Lower lobe of right lung (tissue), 2 donors: ENCODE data around the gene UPP2. TPM values are rescaled to one million over a fixed set of nuclear protein-coding genes. Genes with fewer than 3 reads are reported as not detected.
A peak's percentile ranks its signal among the peaks of the same experiment; 100 is the strongest.

ENCODE experiments used
- ATAC-seq, 2 donors: fragments of 200-7000 bp; cut with Tn5 transposase; one replicate each; pipeline ENCODE4 v1.9.1; 2020 to 2022; ENCODE audit warnings: mild to moderate bottlenecking in 2 of 2, moderate library complexity in 2 of 2
- DNase-seq: peaks from one replicate; pipeline ENCODE4 v3.0.0-alpha.2; 2020
- H3K27ac ChIP-seq: fragments of 200-600 bp; one replicate; pipeline ENCODE4 v1.8.0; 2022
- H3K27me3 ChIP-seq: fragments of 200-600 bp; one replicate; pipeline ENCODE4 v1.8.0; 2022; ENCODE audit warnings: low read depth
- H3K36me3 ChIP-seq: fragments of 200-600 bp; one replicate; pipeline ENCODE4 v1.8.0; 2022; ENCODE audit warnings: mild to moderate bottlenecking
- H3K4me1 ChIP-seq: fragments of 200-600 bp; one replicate; pipeline ENCODE4 v1.8.0; 2022
- H3K4me3 ChIP-seq: fragments of 200-600 bp; one replicate; pipeline ENCODE4 v1.8.0; 2022; ENCODE audit warnings: mild to moderate bottlenecking
- H3K9me3 ChIP-seq: fragments of 200-600 bp; one replicate; pipeline ENCODE4 v1.8.0; 2022
- intact Hi-C: fragments of 100-400 bp; cut with DNase I; formaldehyde crosslinking; loops from one replicate; pipeline ENCODE4 v1.11.0; 2022
- total RNA-seq: library from RNA; stranded (reverse); fragmentation: NEBNext Ultra II Directional; extraction: Animal tissue kit (Norgen Biotek cat#: 25700); gene quantifications from one replicate; pipeline ENCODE4 v1.2.1, GENCODE V29; 2021
- TF ChIP-seq, protein P1 (sequence below): fragments of 200-600 bp; IDR thresholded peaks from one replicate; pipeline ENCODE4 v1.8.0; 2022; ENCODE audit warnings: antibody characterized with exemption, mild to moderate bottlenecking
- donor health status: DM: no; HTN: yes; CAD: no; lungs with severe emphysema.

Gene UPP2
- total RNA-seq, 1 donor from 2014 or later, result not detected

DNA sequence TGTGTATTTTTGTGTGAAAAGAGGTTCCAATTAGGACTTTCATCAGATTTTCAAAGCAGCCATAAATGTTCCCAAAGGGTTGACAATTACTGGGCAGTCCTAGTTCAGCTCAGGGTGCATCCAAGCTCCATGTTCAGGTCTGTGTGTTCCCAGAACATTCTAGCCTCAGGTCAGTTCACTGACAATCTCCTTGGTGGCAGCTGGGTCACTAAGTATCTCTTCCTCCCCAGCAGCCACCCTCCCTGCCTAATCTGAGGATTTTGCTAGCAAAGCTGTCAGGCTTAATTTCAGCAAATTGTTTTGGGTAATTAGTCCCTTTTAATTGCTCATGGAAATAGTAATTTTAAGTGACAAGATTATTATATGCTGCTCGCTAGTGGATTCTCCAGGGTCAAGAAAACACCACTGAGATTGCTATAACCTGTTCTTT lies 29.8 kb downstream of the UPP2 start:
- H3K4me3 ChIP-seq, result no peak overlapping the region
- no peaks in the 10 kb centered on the region for H3K36me3 ChIP-seq
- H3K27ac ChIP-seq, result no peak overlapping the region
- DNase-seq, result no peak
- peak in 1 of 2 donors; percentile 31 for ATAC-seq
- intact Hi-C loops, result no loop called here
- TF ChIP-seq, protein P1, sequence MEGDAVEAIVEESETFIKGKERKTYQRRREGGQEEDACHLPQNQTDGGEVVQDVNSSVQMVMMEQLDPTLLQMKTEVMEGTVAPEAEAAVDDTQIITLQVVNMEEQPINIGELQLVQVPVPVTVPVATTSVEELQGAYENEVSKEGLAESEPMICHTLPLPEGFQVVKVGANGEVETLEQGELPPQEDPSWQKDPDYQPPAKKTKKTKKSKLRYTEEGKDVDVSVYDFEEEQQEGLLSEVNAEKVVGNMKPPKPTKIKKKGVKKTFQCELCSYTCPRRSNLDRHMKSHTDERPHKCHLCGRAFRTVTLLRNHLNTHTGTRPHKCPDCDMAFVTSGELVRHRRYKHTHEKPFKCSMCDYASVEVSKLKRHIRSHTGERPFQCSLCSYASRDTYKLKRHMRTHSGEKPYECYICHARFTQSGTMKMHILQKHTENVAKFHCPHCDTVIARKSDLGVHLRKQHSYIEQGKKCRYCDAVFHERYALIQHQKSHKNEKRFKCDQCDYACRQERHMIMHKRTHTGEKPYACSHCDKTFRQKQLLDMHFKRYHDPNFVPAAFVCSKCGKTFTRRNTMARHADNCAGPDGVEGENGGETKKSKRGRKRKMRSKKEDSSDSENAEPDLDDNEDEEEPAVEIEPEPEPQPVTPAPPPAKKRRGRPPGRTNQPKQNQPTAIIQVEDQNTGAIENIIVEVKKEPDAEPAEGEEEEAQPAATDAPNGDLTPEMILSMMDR, result no peak
- no peaks in the 10 kb centered on the region for H3K4me1 ChIP-seq
- no peaks in the 10 kb centered on the region for H3K9me3 ChIP-seq
- no peaks in the 10 kb centered on the region for H3K27me3 ChIP-seq

DNA sequence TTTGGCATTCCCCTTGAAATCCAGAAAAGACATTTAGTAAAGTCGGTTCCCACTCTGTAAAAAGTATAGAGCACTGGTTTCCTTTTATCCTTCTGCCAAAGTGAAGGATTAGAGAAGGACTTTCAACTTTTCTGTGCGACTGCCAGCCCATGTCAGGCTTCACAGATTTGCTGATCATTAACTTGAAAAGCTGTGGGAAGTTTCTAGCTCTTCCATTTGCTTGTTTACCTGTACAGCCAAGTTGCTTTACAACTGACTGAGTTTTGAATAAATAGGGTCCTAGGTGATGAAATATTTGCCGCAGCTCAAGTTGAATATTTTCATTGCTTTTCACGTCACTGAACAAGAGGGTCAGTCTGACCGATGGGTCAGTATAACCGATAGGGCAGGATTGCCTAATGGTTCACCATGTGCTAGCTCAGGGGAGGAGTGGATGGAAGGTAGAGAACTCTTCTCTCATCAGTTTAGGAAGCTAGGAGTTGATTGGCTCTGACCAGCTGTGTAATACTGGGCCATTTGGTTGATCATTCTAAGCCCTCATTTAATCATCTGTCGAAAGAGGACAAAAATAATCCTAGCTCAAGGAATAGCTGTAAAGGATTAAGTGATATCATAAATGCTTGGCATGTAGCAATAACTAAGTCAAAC lies 30.4 kb downstream of the UPP2 start:
- intact Hi-C loops, result no loop called here
- no peaks in the 10 kb centered on the region for H3K27me3 ChIP-seq
- no peak overlapping the region for H3K4me3 ChIP-seq
- no peak overlapping the region for H3K27ac ChIP-seq
- DNase-seq (no peak), ATAC-seq (peak; percentile 60 to 74)
- H3K36me3 ChIP-seq, result no peaks in the 10 kb centered on the region
- TF ChIP-seq, protein P1, result no peak
- H3K4me1 ChIP-seq, result no peaks in the 10 kb centered on the region
- H3K9me3 ChIP-seq, result no peaks in the 10 kb centered on the region

DNA sequence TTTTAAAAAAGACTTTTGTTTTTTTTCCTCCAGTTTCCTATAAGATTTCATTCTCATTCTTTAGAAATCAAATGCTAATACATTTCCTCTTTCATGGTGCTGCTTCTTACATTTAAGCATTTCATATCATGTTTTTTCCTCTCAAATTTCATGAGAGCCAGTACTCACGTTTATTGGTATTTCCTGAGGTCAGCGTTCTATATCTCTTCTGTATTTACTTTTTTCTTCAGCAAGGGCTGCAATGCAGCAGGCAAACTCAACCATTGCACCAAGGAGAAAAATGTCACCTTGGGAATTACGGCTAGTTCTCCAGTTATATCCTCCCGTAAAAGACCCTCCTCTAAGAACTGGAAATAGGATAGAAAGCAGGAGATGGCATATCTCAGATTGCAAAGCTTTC lies 32.4 kb downstream of the UPP2 start:
- ATAC-seq, result no peak

DNA sequence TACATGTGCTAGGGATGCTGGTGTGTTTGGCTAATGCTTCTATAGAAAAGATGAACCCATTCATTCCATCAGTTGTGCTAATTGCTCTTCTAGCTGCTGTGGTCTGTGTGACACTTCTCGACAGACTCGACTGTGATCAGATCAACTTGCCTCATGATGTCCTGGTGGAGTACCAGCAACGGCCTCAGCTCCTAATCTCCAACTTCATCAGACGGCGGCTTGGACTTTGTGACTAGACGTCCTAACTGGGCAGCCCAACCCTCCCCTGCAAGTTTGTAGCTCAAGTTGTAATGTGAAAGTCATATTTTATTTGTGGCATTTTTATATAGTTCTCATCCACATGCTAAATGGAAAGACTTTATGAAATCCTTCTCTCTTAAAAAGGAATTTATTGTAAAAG lies 33.0 kb downstream of the UPP2 start:
- Histone ChIP-seq H3K9me3 (no peaks in the 10 kb centered on the region), H3K4me3 (no peak overlapping the region), H3K27me3 (no peaks in the 10 kb centered on the region), H3K36me3 (no peaks in the 10 kb centered on the region), H3K27ac (no peak overlapping the region), H3K4me1 (no peaks in the 10 kb centered on the region)
- ATAC-seq (no peak), DNase-seq (no peak)
- intact Hi-C loops, result no loop called here
- TF ChIP-seq, protein P1, result no peak

More for the DNA sequence above, 32.4 kb downstream of the UPP2 start:
- no peaks in the 10 kb centered on the region for H3K36me3 ChIP-seq
- intact Hi-C loops, result no loop called here
- no peaks in the 10 kb centered on the region for H3K27me3 ChIP-seq
- H3K27ac ChIP-seq, result no peak overlapping the region
- H3K4me3 ChIP-seq, result no peak overlapping the region
- TF ChIP-seq, protein P1, result no peak
- no peak for DNase-seq
- H3K9me3 ChIP-seq, result no peaks in the 10 kb centered on the region
- H3K4me1 ChIP-seq, result no peaks in the 10 kb centered on the region

DNA sequence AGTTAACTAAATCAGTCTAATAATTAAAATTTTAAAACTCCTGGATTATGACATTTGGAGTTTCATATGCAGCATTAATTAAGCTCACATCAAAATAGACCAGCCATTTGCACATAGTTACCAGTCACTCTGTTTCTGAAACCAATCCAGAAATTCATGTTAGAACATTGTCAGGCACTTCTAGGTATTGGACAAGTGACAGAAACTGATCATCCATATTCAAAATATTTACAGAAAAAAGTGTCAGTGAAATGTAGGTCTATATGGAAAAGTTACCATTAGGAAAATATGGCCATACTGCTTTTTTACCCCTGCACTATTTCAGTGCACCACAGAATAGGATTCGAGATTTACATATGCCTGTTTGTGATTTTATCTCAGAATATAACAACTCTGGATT lies 33.4 kb downstream of the UPP2 start:
- TF ChIP-seq, protein P1, result no peak
- no peak overlapping the region for H3K4me3 ChIP-seq

More for the DNA sequence above, 33.4 kb downstream of the UPP2 start:
- no peaks in the 10 kb centered on the region for H3K9me3 ChIP-seq
- H3K27me3 ChIP-seq, result no peaks in the 10 kb centered on the region
- no peak for DNase-seq
- H3K36me3 ChIP-seq, result no peaks in the 10 kb centered on the region
- no peak overlapping the region for H3K27ac ChIP-seq
- intact Hi-C loops, result no loop called here
- H3K4me1 ChIP-seq, result no peaks in the 10 kb centered on the region
- no peak for ATAC-seq
